ENCODE results near the gene NCKAP5. TPM values are rescaled to one million over a fixed set of nuclear protein-coding genes. Genes with fewer than 3 reads are reported as not detected.

NCKAP5 gene
- total RNA-seq, 5 donors from 2014 or later (not counting 1 experiment from before 2014, with no cell fraction given), result 0.06 TPM; not detected in 4

DNA sequence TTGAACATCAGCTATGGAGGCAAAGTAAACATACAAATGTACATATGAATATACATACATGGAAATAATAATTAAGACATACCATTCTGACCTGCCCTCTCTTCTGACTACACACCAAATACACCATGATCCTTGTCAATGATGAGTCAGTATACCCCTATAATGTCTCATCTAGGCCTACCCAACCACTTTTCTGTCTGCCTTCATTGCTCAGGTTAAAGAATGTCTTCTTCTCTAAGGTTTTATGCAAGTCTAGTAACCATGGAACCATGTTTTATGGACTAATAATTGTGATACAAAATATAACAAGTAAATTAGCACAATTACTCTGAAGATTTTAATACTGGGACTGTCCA is 128.7 kb downstream of the NCKAP5 start:
- Histone ChIP-seq H3K9me3 (no peaks in the 10 kb centered on the region), H3K27ac (ENCODE audit: low read length) (no peak overlapping the region), H3K4me1 (ENCODE audit: control insufficient read depth in 1 of 2, extremely low read depth in 1 of 2, insufficient read depth in 2 of 2, low read length in 2 of 2) (no peaks in the 10 kb centered on the region), H3K27me3 (replicated peaks in 1 of 2; ENCODE audit: control insufficient read depth in 2 of 2, extremely low read depth in 1 of 2, insufficient read depth in 2 of 2, low read length in 1 of 2) (no peaks in the 10 kb centered on the region), H3K36me3 (ENCODE audit: control insufficient read depth in 2 of 2, extremely low read depth in 1 of 2, insufficient read depth in 1 of 2, low read length in 1 of 2) (no peaks in the 10 kb centered on the region), H3K4me3 (ENCODE audit: control insufficient read depth in 1 of 2, extremely low read depth in 1 of 2, low read length in 1 of 2) (no peak overlapping the region)
- ChIA-PET CTCF (no interaction called here), POLR2A (no interaction called here)
- no peaks in the 10 kb centered on the region for H3K36me3 Mint-ChIP-seq
- peaks cover 0 to 10% (median 0%) of the 10 kb centered on the region in 3 donors for H3K9me3 Mint-ChIP-seq
- no peak for ATAC-seq (replicated peaks in 1 of 4)
- DNase-seq, result no peak
- no peaks in the 10 kb centered on the region for H3K4me1 Mint-ChIP-seq
- no peak overlapping the region for H3K27ac Mint-ChIP-seq
- no peak overlapping the region for H3K4me3 Mint-ChIP-seq
- no peaks in the 10 kb centered on the region for H3K27me3 Mint-ChIP-seq

- Histone ChIP-seq H3K27ac (ENCODE audit: low read length) (no peak overlapping the region), H3K36me3 (ENCODE audit: control insufficient read depth in 2 of 2, extremely low read depth in 1 of 2, insufficient read depth in 1 of 2, low read length in 1 of 2) (no peaks in the 10 kb centered on the region), H3K4me3 (ENCODE audit: control insufficient read depth in 1 of 2, extremely low read depth in 1 of 2, low read length in 1 of 2) (no peak overlapping the region), H3K9me3 (no peaks in the 10 kb centered on the region), H3K4me1 (ENCODE audit: control insufficient read depth in 1 of 2, extremely low read depth in 1 of 2, insufficient read depth in 2 of 2, low read length in 2 of 2) (no peaks in the 10 kb centered on the region), H3K27me3 (replicated peaks in 1 of 2; ENCODE audit: control insufficient read depth in 2 of 2, extremely low read depth in 1 of 2, insufficient read depth in 2 of 2, low read length in 1 of 2) (no peaks in the 10 kb centered on the region)
- no peak for DNase-seq
- 88% methylated on average over 2 of the region's 4 CpGs for WGBS (ENCODE audit: insufficient coverage)
- no peak for ATAC-seq (replicated peaks in 1 of 4)
- H3K4me1 Mint-ChIP-seq, result no peaks in the 10 kb centered on the region
- no peaks in the 10 kb centered on the region for H3K36me3 Mint-ChIP-seq
- no peak overlapping the region for H3K27ac Mint-ChIP-seq
- POLR2A ChIA-PET, result no interaction called here
- H3K4me3 Mint-ChIP-seq, result no peak overlapping the region
- no peaks in the 10 kb centered on the region for H3K27me3 Mint-ChIP-seq
- H3K9me3 Mint-ChIP-seq, result peaks cover 0 to 10% (median 0%) of the 10 kb centered on the region in 3 donors
- CTCF ChIA-PET, result no interaction called here
Observed at GRCh38 chr2:133438848-133439564, 129.3 kb downstream of the NCKAP5 start.

DNA sequence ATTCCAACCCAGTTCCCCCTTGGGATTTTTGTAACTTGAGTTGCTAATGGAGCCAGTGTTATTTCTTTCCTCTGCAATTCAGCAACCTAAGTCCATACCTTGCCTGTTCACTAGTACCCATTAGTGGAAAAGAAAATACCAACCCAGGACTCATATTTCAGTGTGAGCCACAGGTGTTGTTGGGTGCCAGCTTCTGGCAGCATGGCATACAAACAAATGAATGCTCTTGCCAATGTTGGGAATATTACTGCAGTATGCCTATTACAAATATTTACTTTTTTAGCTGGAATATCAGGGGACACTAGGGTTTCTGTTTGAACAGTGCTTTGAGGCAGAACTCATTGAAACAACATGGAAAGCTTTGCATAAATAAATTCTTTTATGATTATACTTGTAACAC is 130.2 kb downstream of the NCKAP5 start:
- Histone ChIP-seq H3K4me3 (ENCODE audit: control insufficient read depth in 1 of 2, extremely low read depth in 1 of 2, low read length in 1 of 2) (no peak overlapping the region), H3K9me3 (no peaks in the 10 kb centered on the region), H3K4me1 (ENCODE audit: control insufficient read depth in 1 of 2, extremely low read depth in 1 of 2, insufficient read depth in 2 of 2, low read length in 2 of 2) (no peaks in the 10 kb centered on the region), H3K36me3 (ENCODE audit: control insufficient read depth in 2 of 2, extremely low read depth in 1 of 2, insufficient read depth in 1 of 2, low read length in 1 of 2) (no peaks in the 10 kb centered on the region), H3K27ac (ENCODE audit: low read length) (no peak overlapping the region), H3K27me3 (replicated peaks in 1 of 2; ENCODE audit: control insufficient read depth in 2 of 2, extremely low read depth in 1 of 2, insufficient read depth in 2 of 2, low read length in 1 of 2) (no peaks in the 10 kb centered on the region)
- ChIA-PET POLR2A (no interaction called here), CTCF (no interaction called here)
- Mint-ChIP-seq H3K36me3 (no peaks in the 10 kb centered on the region), H3K4me3 (no peak overlapping the region), H3K27me3 (peaks cover 0 to 3% of the 10 kb centered on the region in 2 donors), H3K9me3 (peaks cover 0 to 10% (median 0%) of the 10 kb centered on the region in 3 donors), H3K4me1 (no peaks in the 10 kb centered on the region), H3K27ac (no peak overlapping the region)
- DNase-seq (no peak), ATAC-seq (replicated peaks in 1 of 4) (no peak)

- Histone ChIP-seq H3K27me3 (replicated peaks in 1 of 2; ENCODE audit: control insufficient read depth in 2 of 2, extremely low read depth in 1 of 2, insufficient read depth in 2 of 2, low read length in 1 of 2) (no peaks in the 10 kb centered on the region), H3K27ac (ENCODE audit: low read length) (no peak overlapping the region), H3K36me3 (ENCODE audit: control insufficient read depth in 2 of 2, extremely low read depth in 1 of 2, insufficient read depth in 1 of 2, low read length in 1 of 2) (no peaks in the 10 kb centered on the region), H3K4me1 (ENCODE audit: control insufficient read depth in 1 of 2, extremely low read depth in 1 of 2, insufficient read depth in 2 of 2, low read length in 2 of 2) (no peaks in the 10 kb centered on the region), H3K4me3 (ENCODE audit: control insufficient read depth in 1 of 2, extremely low read depth in 1 of 2, low read length in 1 of 2) (no peak overlapping the region), H3K9me3 (no peaks in the 10 kb centered on the region)
- Mint-ChIP-seq H3K4me1 (no peaks in the 10 kb centered on the region), H3K9me3 (peaks cover 0 to 10% (median 2%) of the 10 kb centered on the region in 3 donors), H3K27ac (no peak overlapping the region), H3K4me3 (no peak overlapping the region), H3K27me3 (peaks cover 0 to 3% of the 10 kb centered on the region in 2 donors), H3K36me3 (no peaks in the 10 kb centered on the region)
- ChIA-PET POLR2A (no interaction called here), CTCF (no interaction called here)
- 69% methylated on average over 2 of the region's 3 CpGs for WGBS (ENCODE audit: insufficient coverage)
- ATAC-seq (replicated peaks in 1 of 4) (no peak), DNase-seq (no peak)
Observed at GRCh38 chr2:133437492-133437891, 130.8 kb downstream of the NCKAP5 start.

- Histone ChIP-seq H3K27me3 (replicated peaks in 1 of 2; ENCODE audit: control insufficient read depth in 2 of 2, extremely low read depth in 1 of 2, insufficient read depth in 2 of 2, low read length in 1 of 2) (no peaks in the 10 kb centered on the region), H3K4me1 (ENCODE audit: control insufficient read depth in 1 of 2, extremely low read depth in 1 of 2, insufficient read depth in 2 of 2, low read length in 2 of 2) (no peaks in the 10 kb centered on the region), H3K9me3 (no peaks in the 10 kb centered on the region), H3K27ac (ENCODE audit: low read length) (no peak overlapping the region), H3K36me3 (ENCODE audit: control insufficient read depth in 2 of 2, extremely low read depth in 1 of 2, insufficient read depth in 1 of 2, low read length in 1 of 2) (no peaks in the 10 kb centered on the region), H3K4me3 (ENCODE audit: control insufficient read depth in 1 of 2, extremely low read depth in 1 of 2, low read length in 1 of 2) (no peak overlapping the region)
- no peaks in the 10 kb centered on the region for H3K4me1 Mint-ChIP-seq
- peaks cover 2 to 10% (median 3%) of the 10 kb centered on the region in 3 donors for H3K9me3 Mint-ChIP-seq
- ChIA-PET CTCF (no interaction called here), POLR2A (no interaction called here)
- no peak for DNase-seq
- 70% methylated on average over 4 of the region's 5 CpGs for WGBS (ENCODE audit: insufficient coverage)
- no peak overlapping the region for H3K27ac Mint-ChIP-seq
- H3K36me3 Mint-ChIP-seq, result no peaks in the 10 kb centered on the region
- H3K27me3 Mint-ChIP-seq, result peaks cover 0 to 3% of the 10 kb centered on the region in 2 donors
- ATAC-seq (replicated peaks in 1 of 4), result no peak
- H3K4me3 Mint-ChIP-seq, result no peak overlapping the region
Observed at GRCh38 chr2:133434959-133435668, 133.1 kb downstream of the NCKAP5 start.

DNA sequence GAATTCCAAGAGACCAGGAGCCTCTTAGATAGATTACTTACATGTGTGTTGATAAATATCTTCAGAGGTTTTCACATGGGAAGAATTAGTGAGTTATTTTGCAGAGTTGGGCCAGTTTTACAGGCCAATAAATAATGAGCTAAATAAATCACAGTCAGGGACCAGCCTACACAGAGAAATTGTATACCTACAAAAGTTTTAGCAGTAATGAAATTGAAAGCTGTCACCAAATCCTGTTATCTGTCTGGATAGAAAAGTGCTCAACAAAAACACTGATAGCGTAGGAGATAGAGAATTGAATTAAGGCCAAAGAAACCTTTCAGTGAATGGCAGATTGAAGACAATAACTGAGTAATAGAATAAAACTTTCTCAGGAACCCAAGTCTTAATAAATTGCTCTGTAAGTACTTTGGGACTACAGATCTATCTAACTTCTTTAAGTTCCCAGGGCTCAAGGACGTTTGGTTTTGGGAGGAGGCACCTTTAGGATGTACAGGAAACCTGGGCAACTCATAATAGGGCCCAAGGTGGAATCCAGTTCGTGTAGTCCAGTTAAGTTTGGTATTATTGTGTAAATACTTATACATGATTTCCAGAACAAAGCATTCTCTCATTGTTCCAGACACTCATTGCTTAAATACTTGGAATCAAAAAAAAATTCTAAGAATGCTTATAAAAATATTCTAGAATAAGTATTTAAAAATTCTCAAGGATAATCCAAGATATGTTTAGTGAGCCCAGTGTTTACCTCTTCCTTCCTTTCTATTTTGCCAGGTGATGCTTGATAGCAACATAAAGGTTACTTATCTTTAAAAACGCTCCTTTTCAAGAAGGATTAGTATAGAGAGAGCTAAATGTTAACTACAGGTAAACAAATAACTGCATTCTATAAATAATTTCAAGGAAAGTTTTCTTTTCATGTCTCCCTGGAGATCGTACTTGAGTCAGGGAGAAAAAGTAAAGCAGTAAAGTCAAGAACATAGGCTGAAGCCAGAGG is 134.5 kb downstream of the NCKAP5 start:
- POLR2A ChIA-PET, result no interaction called here
- Mint-ChIP-seq H3K36me3 (no peaks in the 10 kb centered on the region), H3K4me3 (no peak overlapping the region), H3K4me1 (no peaks in the 10 kb centered on the region), H3K9me3 (peaks cover 2 to 6% (median 5%) of the 10 kb centered on the region in 3 donors), H3K27ac (no peak overlapping the region), H3K27me3 (peaks cover 0 to 3% of the 10 kb centered on the region in 2 donors)
- Histone ChIP-seq H3K4me3 (ENCODE audit: control insufficient read depth in 1 of 2, extremely low read depth in 1 of 2, low read length in 1 of 2) (no peak overlapping the region), H3K27ac (ENCODE audit: low read length) (no peak overlapping the region), H3K27me3 (replicated peaks in 1 of 2; ENCODE audit: control insufficient read depth in 2 of 2, extremely low read depth in 1 of 2, insufficient read depth in 2 of 2, low read length in 1 of 2) (no peaks in the 10 kb centered on the region), H3K9me3 (no peaks in the 10 kb centered on the region), H3K4me1 (ENCODE audit: control insufficient read depth in 1 of 2, extremely low read depth in 1 of 2, insufficient read depth in 2 of 2, low read length in 2 of 2) (no peaks in the 10 kb centered on the region), H3K36me3 (ENCODE audit: control insufficient read depth in 2 of 2, extremely low read depth in 1 of 2, insufficient read depth in 1 of 2, low read length in 1 of 2) (no peaks in the 10 kb centered on the region)
- no peak for DNase-seq
- no peak for ATAC-seq (replicated peaks in 1 of 4)
- CTCF ChIA-PET, result no interaction called here
- WGBS (ENCODE audit: insufficient coverage), result no CpG with 5 or more reads among the region's 5 CpGs

Measured in T-cell (primary cell).